K562 (cell line): ENCODE data around the gene VDR. TPM values are rescaled to one million over a fixed set of nuclear protein-coding genes. Genes with fewer than 3 reads are reported as not detected.

Experiments
- ATAC-seq: fragments of 200-7000 bp; cut with Tn5 transposase; 3 replicates; pipeline ENCODE4 v1.9.1; 2020; ENCODE audit warnings: moderate library complexity
- BruUV-seq: library from RNA; stranded (reverse); fragments of 400-500 nt; replicated peaks from 2 replicates; lab custom pipeline; 2021; lab: Mats Ljungman, UMichigan
- CTCF ChIA-PET: fragments of 300-600 bp; formaldehyde crosslinking; extraction: SDS; loops from one replicate; lab custom pipeline; 2021; ENCODE audit warnings: low intra/inter-chr PET ratio; lab: Yijun Ruan, JAX
- POLR2A ChIA-PET: fragments of 300-600, 350-650 bp; sonication (Branson Sonifier 250); formaldehyde crosslinking; extraction: SDS; loops from one replicate; lab custom pipeline; 2021; ENCODE audit warnings: antibody characterized with exemption, inconsistent platforms; lab: Yijun Ruan, JAX
- DNase-seq, 4 experiments: peaks; one replicate each; pipeline versions ENCODE4 v3.0.0 to v3.0.0-alpha.2; 2011 to 2018; ENCODE audit warnings: low spot score in 3 of 4, mixed read lengths in 3 of 4; ENCODE audit errors: extremely low read depth in 1 of 4
- FAIRE-seq: peaks from 2 replicates; lab custom pipeline; 2011; peaks lifted over from hg19 to GRCh38; lab: Jason Lieb, UNC
- H2AFZ ChIP-seq: 2 replicates; pipeline ENCODE4 v1.6.0; 2011; ENCODE audit warnings: low read depth, low read length, control low read depth, inconsistent platforms
- H3K27ac ChIP-seq: fragments of 200-600 bp; 3 replicates; pipeline ENCODE4 v1.8.0; 2011; ENCODE audit warnings: low read depth, mild to moderate bottlenecking, control low read depth, inconsistent platforms, low read length, moderate library complexity, mixed read lengths; ENCODE audit errors: extremely low read depth
- H3K27me3 ChIP-seq, 2 experiments: fragments of 300-600 bp in 1 of 2; 2 replicates in 1 of 2; 3 replicates in 1 of 2; pipeline versions ENCODE4 v1.6.0 to v1.8.0; 2011; ENCODE audit warnings: inconsistent platforms in 2 of 2, low read length in 2 of 2, mild to moderate bottlenecking in 1 of 2, mixed read lengths in 1 of 2, moderate library complexity in 1 of 2; ENCODE audit not compliant: control insufficient read depth in 2 of 2, insufficient read depth in 2 of 2
- H3K36me3 ChIP-seq: fragments of 300-600 bp; 3 replicates; pipeline ENCODE4 v1.8.0; 2011; ENCODE audit warnings: mild to moderate bottlenecking, low read length, inconsistent platforms; ENCODE audit not compliant: control insufficient read depth, insufficient read depth
- H3K4me1 ChIP-seq, 2 experiments: fragments of 200-600 bp in 1 of 2; replicated peaks in 1 of 2; 2 replicates in 1 of 2; 3 replicates in 1 of 2; pipeline versions ENCODE4 v1.5.1 to v1.8.0; 2011; ENCODE audit warnings: inconsistent platforms in 2 of 2, low read length in 2 of 2, mild to moderate bottlenecking in 1 of 2, mixed read lengths in 1 of 2, moderate library complexity in 1 of 2; ENCODE audit not compliant: control insufficient read depth in 2 of 2, insufficient read depth in 2 of 2
- H3K4me2 ChIP-seq: 2 replicates; pipeline ENCODE4 v1.6.1; 2011; ENCODE audit warnings: low read length, control low read depth, inconsistent platforms, mixed read lengths; ENCODE audit not compliant: insufficient read depth
- H3K4me3 ChIP-seq: fragments of 200-600 bp; sonication (generic), shearing (Covaris generic); 2 replicates; pipeline ENCODE4 v1.5.1; 2016; ENCODE audit warnings: control low read depth, inconsistent platforms
- H3K79me2 ChIP-seq: fragments of 200-600 bp; 3 replicates; pipeline ENCODE4 v1.8.0; 2011; ENCODE audit warnings: low read length, inconsistent platforms; ENCODE audit not compliant: control insufficient read depth, insufficient read depth
- H3K9ac ChIP-seq, 2 experiments: 2 replicates each; pipeline versions ENCODE4 v1.6.0 to v1.6.1; 2011; ENCODE audit warnings: low read depth in 2 of 2, low read length in 2 of 2, control low read depth in 1 of 2, inconsistent platforms in 1 of 2, mild to moderate bottlenecking in 1 of 2, mixed read lengths in 1 of 2; ENCODE audit not compliant: insufficient read depth in 1 of 2
- H3K9me1 ChIP-seq: one replicate; pipeline ENCODE4 v1.6.0; 2011; ENCODE audit warnings: inconsistent platforms, mild to moderate bottlenecking, low read length, moderate library complexity; ENCODE audit not compliant: control insufficient read depth, insufficient read depth
- H3K9me3 ChIP-seq: replicated peaks from 2 replicates; pipeline ENCODE4 v1.5.1; 2011; ENCODE audit warnings: low read depth, low read length, inconsistent platforms; ENCODE audit not compliant: control insufficient read depth, insufficient read depth
- H4K20me1 ChIP-seq: replicated peaks from 2 replicates; pipeline ENCODE4 v1.6.1; 2011; ENCODE audit warnings: low read length, inconsistent platforms, mixed read lengths; ENCODE audit not compliant: control insufficient read depth, insufficient read depth
- NELFE ChIP-seq: IDR thresholded peaks from 2 replicates; pipeline ENCODE4 v1.6.1; 2011; ENCODE audit warnings: mild to moderate bottlenecking; ENCODE audit not compliant: insufficient read depth, insufficient read length
- PHF8 ChIP-seq: fragments of 200-600 bp; sonication (generic); IDR thresholded peaks from 2 replicates; pipeline ENCODE4 v1.6.1; 2012; ENCODE audit warnings: mixed run types, mild to moderate bottlenecking, inconsistent platforms, low read length, moderate library complexity, borderline replicate concordance
- ZNF592 ChIP-seq: fragments of 450-650 bp; IDR thresholded peaks from 2 replicates; pipeline ENCODE4 v1.6.1; 2017; ENCODE audit warnings: antibody characterized with exemption, mild to moderate bottlenecking
- WGBS: fragments of 100-300 bp; shearing (Covaris generic); methylation state at CpG from one replicate; pipeline ENCODE4 v1.1.6; 2016; ENCODE audit warnings: low coverage, mixed read lengths; ENCODE audit not compliant: insufficient coverage; ENCODE audit errors: missing lambda C conversion rate; 5-methylcytosine and 5-hydroxymethylcytosine counted together
- in situ Hi-C: fragments of 300-500 bp; cut with MboI; formaldehyde crosslinking; loops from 4 replicates; pipeline ENCODE4 v1.15.0; 2018; ENCODE audit warnings: inconsistent platforms, mixed read lengths
- intact Hi-C: fragments of 100-400 bp; cut with micrococcal nuclease; formaldehyde crosslinking; loops from 2 replicates; pipeline ENCODE4 v1.14.2; 2022
- polyA plus RNA-seq, 8 experiments: library from polyadenylated mRNA; depleted of rRNA in 4 of 8; stranded (reverse) in 5 of 8; unstranded in 3 of 8; fragments of >200 nt; fragmentation: Nextera tagmentation in 2 of 8; fragmentation: Illumina TruSeq in 1 of 8; extraction: Ambion mirVana in 2 of 8; extraction: Trizol in 1 of 8; gene quantifications; 2 replicates each; pipeline versions ENCODE4 v1.2.1 to v1.2.3, GENCODE V29; 2011 to 2014; ENCODE audit warnings: inconsistent platforms in 1 of 8, missing spikeins in 1 of 8
- total RNA-seq, 7 experiments: library from RNA; depleted of rRNA in 6 of 7; stranded (reverse); fragments of >200 nt in 6 of 7; fragmentation: Illumina TruSeq in 2 of 7; extraction: Trizol in 2 of 7; gene quantifications; 2 replicates each; pipeline versions ENCODE4 v1.2.1 to v1.2.3, GENCODE V29; 2011 to 2021; ENCODE audit warnings: low replicate concordance in 1 of 7

The VDR gene
- total and polyA plus RNA-seq, 9 of the 15 experiments (the other 6 are each of a cell fraction or from before 2014, with no cell fraction given): 0.61 to 4.8 (median 2.0) TPM

GRCh38 chr12:47835006-47835830, 69.6 kb downstream of the VDR start:
- intact Hi-C loops: loop anchor here (5.0 kb wide), 3 partner anchors 38 to 183 kb away; no protein-coding TSS in a partner anchor
- Histone ChIP-seq H3K36me3 (no peaks in the 10 kb centered on the region), H3K4me2 (peak overlapping the region; percentile 67), H3K27ac (peak overlapping the region; percentile 71), H3K9ac (peak overlapping the region; percentile 41 to 65; a peak in 2 of 4 replicates), H3K9me3 (no peaks in the 10 kb centered on the region), H2AFZ (peak overlapping the region; percentile 65), H3K79me2 (no peaks in the 10 kb centered on the region), H3K4me1 (peaks cover 46 to 69% of the 10 kb centered on the region in 2 experiments), H4K20me1 (no peaks in the 10 kb centered on the region), H3K9me1 (peaks cover 4% of the 10 kb centered on the region), H3K4me3 (no peak overlapping the region), H3K27me3 (no peaks in the 10 kb centered on the region)
- in situ Hi-C loops: loop anchor here (5.0 kb wide), 2 partner anchors 48 to 123 kb away; no protein-coding TSS in a partner anchor
- FAIRE-seq: no peak
- ChIA-PET POLR2A (interaction anchor here (0.6 to 2.6 kb wide), 8 partner anchors 10 to 1994 kb away, joined by 3 to 9 read pairs (median 3); no protein-coding TSS in a partner anchor), CTCF (interaction anchor here (0.6 to 0.7 kb wide), 2 partner anchors 16 to 120 kb away, joined by 3 read pairs; partner anchors contain the start of gene HDAC7)
- WGBS: 43% methylated on average over 12 of the region's 12 CpGs
- TF ChIP-seq PHF8 (peak; percentile 27; the same call in 1 of the 2 replicates), ZNF592 (0 out of 2 replicates have a peak, but pooled peaks have one; percentile 12), NELFE (no peak)
- peak; percentile 3; the same call in 2 of the 3 replicates for ATAC-seq
- no TSS peak for BruUV-seq
- DNase-seq: no peak
